H1 (cell line): ENCODE results near the gene LSM10. TPM values are rescaled to one million over a fixed set of nuclear protein-coding genes. Genes with fewer than 3 reads are reported as not detected.
A peak's percentile ranks its signal among the peaks of the same experiment; 100 is the strongest.

Experiments used
- ASH2L ChIP-seq: fragments of 200-600, 300-600 bp; sonication (generic); IDR thresholded peaks from one replicate; pipeline ENCODE4 v1.7.1; 2017; ENCODE audit warnings: low read length
- ATF3 ChIP-seq: IDR thresholded peaks from 2 replicates; pipeline ENCODE4 v1.6.1; 2011; ENCODE audit warnings: low read depth, mild to moderate bottlenecking, low read length; ENCODE audit not compliant: insufficient read depth
- BCL11A ChIP-seq, 2 experiments: IDR thresholded peaks; one replicate each; pipeline ENCODE4 v1.6.1; 2011; ENCODE audit warnings: low read depth in 2 of 2, low read length in 2 of 2, mild to moderate bottlenecking in 2 of 2
- CBX5 ChIP-seq: fragments of 300-800, 300-1000 bp; sonication (generic); IDR thresholded peaks from 2 replicates; pipeline ENCODE4 v1.7.1; 2016; ENCODE audit warnings: antibody characterized with exemption, low read length, low read depth
- CTBP2 ChIP-seq: IDR thresholded peaks from 2 replicates; pipeline ENCODE4 v1.7.0; 2011; ENCODE audit warnings: borderline replicate concordance, mild to moderate bottlenecking, moderate library complexity, mixed read lengths, low read length; ENCODE audit not compliant: insufficient read depth, insufficient read length
- CTCF ChIP-seq, 3 experiments: IDR thresholded peaks; 1 replicate in 2 of 3; 2 replicates in 1 of 3; pipeline versions ENCODE4 v1.5.1 to v1.6.1; 2011; ENCODE audit warnings: low read length in 3 of 3, mild to moderate bottlenecking in 3 of 3, inconsistent platforms in 2 of 3, low read depth in 1 of 3, moderate library complexity in 1 of 3; ENCODE audit not compliant: insufficient read depth in 1 of 3; ENCODE audit errors: control extremely low read depth in 1 of 3
- FOSL1 ChIP-seq: IDR thresholded peaks from 2 replicates; pipeline ENCODE4 v1.6.1; 2011; ENCODE audit warnings: mild to moderate bottlenecking, low read depth, low read length, moderate library complexity; ENCODE audit not compliant: insufficient read depth
- GTF2F1 ChIP-seq: IDR thresholded peaks from 2 replicates; pipeline ENCODE4 v1.6.1; 2012; ENCODE audit warnings: low read depth, low read length, improper control_type of control experiment, borderline replicate concordance
- HDAC2 ChIP-seq, 2 experiments: fragments of 300-600 bp in 1 of 2; sonication (generic) in 1 of 2; IDR thresholded peaks; 2 replicates each; pipeline ENCODE4 v1.6.1; 2011 to 2012; ENCODE audit warnings: low read depth in 2 of 2, low read length in 2 of 2, mild to moderate bottlenecking in 2 of 2, moderate library complexity in 2 of 2, borderline replicate concordance in 1 of 2, inconsistent platforms in 1 of 2
- HDAC6 ChIP-seq: IDR thresholded peaks from one replicate; pipeline ENCODE4 v1.7.1; 2012; ENCODE audit warnings: low read depth, mild to moderate bottlenecking, inconsistent platforms, low read length, moderate library complexity
- JUN ChIP-seq: IDR thresholded peaks from 2 replicates; pipeline ENCODE4 v1.6.1; 2011; ENCODE audit warnings: low read depth, mild to moderate bottlenecking, improper control_type of control experiment, low read length
- KDM4A ChIP-seq: IDR thresholded peaks from one replicate; pipeline ENCODE4 v1.7.1; 2012; ENCODE audit warnings: low read depth, mild to moderate bottlenecking, moderate library complexity, low read length, inconsistent platforms; ENCODE audit not compliant: severe bottlenecking
- KDM5A ChIP-seq: fragments of 200-600 bp; IDR thresholded peaks from 2 replicates; pipeline ENCODE4 v1.7.1; 2012; ENCODE audit warnings: mild to moderate bottlenecking, low read length, inconsistent platforms, mixed read lengths
- POLR2A ChIP-seq, 2 experiments: IDR thresholded peaks; 1 replicate in 1 of 2; 2 replicates in 1 of 2; pipeline ENCODE4 v1.6.1; 2011; ENCODE audit warnings: low read depth in 2 of 2, low read length in 2 of 2, mild to moderate bottlenecking in 2 of 2; ENCODE audit errors: control extremely low read depth in 1 of 2
- POU5F1 ChIP-seq: IDR thresholded peaks from 2 replicates; pipeline ENCODE4 v1.6.1; 2011; ENCODE audit warnings: low read depth, mild to moderate bottlenecking, low read length, moderate library complexity
- RFX5 ChIP-seq: IDR thresholded peaks from 2 replicates; pipeline ENCODE4 v1.6.1; 2011; ENCODE audit warnings: low read depth, low read length, improper control_type of control experiment, borderline replicate concordance
- SRF ChIP-seq: IDR thresholded peaks from 2 replicates; pipeline ENCODE4 v1.6.1; 2011; ENCODE audit warnings: mild to moderate bottlenecking, low read depth, low read length, moderate library complexity
- TEAD4 ChIP-seq: IDR thresholded peaks from 2 replicates; pipeline ENCODE4 v1.6.1; 2012; ENCODE audit warnings: low read depth, low read length, inconsistent platforms, mixed read lengths
- USF2 ChIP-seq: IDR thresholded peaks from 2 replicates; pipeline ENCODE4 v1.6.1; 2011; ENCODE audit warnings: low read length, improper control_type of control experiment
- polyA plus RNA-seq, 7 experiments: library from polyadenylated mRNA; depleted of rRNA in 3 of 7; stranded (reverse) in 5 of 7; unstranded in 2 of 7; fragments of >200 nt in 5 of 7; fragments of 200-250 nt in 2 of 7; gene quantifications; 1 replicate in 5 of 7; 2 replicates in 1 of 7; 4 replicates in 1 of 7; pipeline versions ENCODE4 v1.2.1 to v1.2.3, GENCODE V29; 2011 to 2013; ENCODE audit warnings: missing spikeins in 2 of 7, mixed read lengths in 2 of 7
- total RNA-seq: library from RNA; stranded (reverse); fragmentation: NEBNext Ultra II Directional; extraction: Animal tissue kit (Norgen Biotek cat#: 25700); gene quantifications from 2 replicates; pipeline ENCODE4 v1.2.1, GENCODE V29; 2021

Gene LSM10
- total and polyA plus RNA-seq, 2 of the 8 experiments (the other 6 are each of a cell fraction or from before 2014, with no cell fraction given) = 59.5 to 140 TPM

- no peak for TF ChIP-seq CTCF (IDR thresholded peaks at IDR 0.05; ENCODE audit: control extremely low read depth in 1 of 3, insufficient read depth in 1 of 3, low read depth in 1 of 3, low read length in 3 of 3)
- peak; percentile 81; the same call in 1 of the 2 replicates for TF ChIP-seq JUN
- TF ChIP-seq GTF2F1 = peak; percentile 71
- no peak for TF ChIP-seq HDAC6
- no peak for TF ChIP-seq SRF
- TF ChIP-seq CTBP2 = no peak
- TF ChIP-seq BCL11A (IDR thresholded peaks at IDR 0.05; ENCODE audit: low read depth in 2 of 2, low read length in 2 of 2) = no peak
- TF ChIP-seq POLR2A (IDR thresholded peaks at IDR 0.05; ENCODE audit: control extremely low read depth in 1 of 2, low read depth in 2 of 2, low read length in 2 of 2) = peak in 1 of 2 experiments; percentile 99; a peak in 2 of 3 replicates
- TF ChIP-seq TEAD4 = no peak
- TF ChIP-seq POU5F1 = no peak
- TF ChIP-seq RFX5 = 0 out of 2 replicates have a peak, but pooled peaks have one; percentile 25
- TF ChIP-seq KDM5A = no peak
- no peak for TF ChIP-seq KDM4A
- TF ChIP-seq HDAC2 (IDR thresholded peaks at IDR 0.05; ENCODE audit: borderline replicate concordance in 1 of 2, low read depth in 2 of 2, low read length in 2 of 2) = no peak; a peak in 1 of 4 replicates
- TF ChIP-seq CBX5 = no peak
- no peak for TF ChIP-seq FOSL1
- TF ChIP-seq USF2 = no peak
- peak; percentile 89 for TF ChIP-seq ATF3
- TF ChIP-seq ASH2L = no peak
Observed at GRCh38 chr1:36386265-36387140, 11.2 kb downstream of the LSM10 start (continued).
